Epithelial cell of esophagus (primary cell): ENCODE data around the gene ACSL3.

Experiments
- DNase-seq: peaks from one replicate; pipeline ENCODE4 v3.0.0; 2010; ENCODE audit warnings: low read depth
- H3K4me3 ChIP-seq: 2 replicates; pipeline ENCODE4 v1.5.1; 2011; ENCODE audit warnings: mild to moderate bottlenecking, low read length, control low read depth
- TF ChIP-seq, protein P1 (sequence below): IDR thresholded peaks from 2 replicates; pipeline ENCODE4 v1.5.1; 2011; ENCODE audit warnings: low read depth, mild to moderate bottlenecking, low read length, control low read depth, inconsistent platforms; ENCODE audit not compliant: insufficient read depth; ENCODE audit errors: missing control alignments

ACSL3 gene

GRCh38 chr2:222902660-222903059 lies 41.8 kb downstream of the ACSL3 start:
- no peak for DNase-seq
- H3K4me3 ChIP-seq: no peak overlapping the region
- TF ChIP-seq, protein P1, sequence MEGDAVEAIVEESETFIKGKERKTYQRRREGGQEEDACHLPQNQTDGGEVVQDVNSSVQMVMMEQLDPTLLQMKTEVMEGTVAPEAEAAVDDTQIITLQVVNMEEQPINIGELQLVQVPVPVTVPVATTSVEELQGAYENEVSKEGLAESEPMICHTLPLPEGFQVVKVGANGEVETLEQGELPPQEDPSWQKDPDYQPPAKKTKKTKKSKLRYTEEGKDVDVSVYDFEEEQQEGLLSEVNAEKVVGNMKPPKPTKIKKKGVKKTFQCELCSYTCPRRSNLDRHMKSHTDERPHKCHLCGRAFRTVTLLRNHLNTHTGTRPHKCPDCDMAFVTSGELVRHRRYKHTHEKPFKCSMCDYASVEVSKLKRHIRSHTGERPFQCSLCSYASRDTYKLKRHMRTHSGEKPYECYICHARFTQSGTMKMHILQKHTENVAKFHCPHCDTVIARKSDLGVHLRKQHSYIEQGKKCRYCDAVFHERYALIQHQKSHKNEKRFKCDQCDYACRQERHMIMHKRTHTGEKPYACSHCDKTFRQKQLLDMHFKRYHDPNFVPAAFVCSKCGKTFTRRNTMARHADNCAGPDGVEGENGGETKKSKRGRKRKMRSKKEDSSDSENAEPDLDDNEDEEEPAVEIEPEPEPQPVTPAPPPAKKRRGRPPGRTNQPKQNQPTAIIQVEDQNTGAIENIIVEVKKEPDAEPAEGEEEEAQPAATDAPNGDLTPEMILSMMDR: no peak

- TF ChIP-seq, protein P1: peak; percentile 68
- peak; percentile 65 for DNase-seq
- H3K4me3 ChIP-seq: no peak overlapping the region
These were observed 42.7 kb downstream of the ACSL3 start for GRCh38 chr2:222903234-222904220.

GRCh38 chr2:222904557-222905258 lies 43.9 kb downstream of the ACSL3 start:
- no peak overlapping the region for H3K4me3 ChIP-seq
- DNase-seq: peak; percentile 32
- TF ChIP-seq, protein P1: no peak

DNA sequence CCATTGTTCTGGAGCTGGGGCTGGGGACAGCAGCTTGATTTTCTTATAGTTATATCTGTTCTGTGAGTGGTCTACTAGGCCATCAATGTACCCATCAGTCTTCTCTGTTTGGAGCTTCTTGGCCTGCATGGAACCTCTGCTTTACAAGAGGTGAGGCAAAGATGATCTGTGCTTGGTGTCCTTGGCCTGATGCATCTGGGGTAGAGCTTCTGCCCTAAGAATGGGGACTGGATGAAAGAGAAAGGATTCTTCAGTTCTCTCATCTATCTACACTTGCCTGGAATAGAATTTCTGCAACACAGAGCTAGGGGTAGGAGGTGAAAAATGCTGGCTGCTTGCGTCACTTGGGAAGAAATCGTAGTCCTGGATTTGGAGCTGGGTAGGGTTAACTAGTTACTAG lies 46.2 kb downstream of the ACSL3 start:
- DNase-seq: no peak
- no peak overlapping the region for H3K4me3 ChIP-seq
- TF ChIP-seq, protein P1: no peak

GRCh38 chr2:222907790-222908441 lies 47.1 kb downstream of the ACSL3 start:
- no peak for DNase-seq
- TF ChIP-seq, protein P1: no peak
- H3K4me3 ChIP-seq: no peak overlapping the region

GRCh38 chr2:222909286-222909685 lies 48.5 kb downstream of the ACSL3 start:
- TF ChIP-seq, protein P1: no peak
- DNase-seq: no peak
- no peak overlapping the region for H3K4me3 ChIP-seq
